HEK293 (cell line): Measurements from ENCODE around the gene G6PD.

Experiments
- BCL6B ChIP-seq: fragments of 450-650 bp; formaldehyde crosslinking; IDR thresholded peaks from 2 replicates; pipeline ENCODE4 v1.5.1; 2017; ENCODE audit warnings: missing biosample characterization, missing genetic modification characterization
- CTCF ChIP-seq: fragments of 450-650 bp; formaldehyde crosslinking; IDR thresholded peaks from 2 replicates; pipeline ENCODE4 v1.5.1; 2016; ENCODE audit warnings: missing biosample characterization, missing genetic modification characterization
- GFI1B ChIP-seq: fragments of 450-650 bp; formaldehyde crosslinking; IDR thresholded peaks from 2 replicates; pipeline ENCODE4 v1.5.1; 2016; ENCODE audit warnings: missing biosample characterization, missing genetic modification characterization
- GLIS2 ChIP-seq: fragments of 450-650 bp; formaldehyde crosslinking; IDR thresholded peaks from 2 replicates; pipeline ENCODE4 v1.5.1; 2016; ENCODE audit warnings: missing biosample characterization, missing genetic modification characterization
- HIC1 ChIP-seq: fragments of 450-650 bp; formaldehyde crosslinking; IDR thresholded peaks from 2 replicates; pipeline ENCODE4 v1.5.1; 2016; ENCODE audit warnings: missing biosample characterization, missing genetic modification characterization
- SCRT2 ChIP-seq: fragments of 450-650 bp; formaldehyde crosslinking; IDR thresholded peaks from 2 replicates; pipeline ENCODE4 v1.5.1; 2016; ENCODE audit warnings: missing biosample characterization, missing genetic modification characterization
- SP3 ChIP-seq: fragments of 450-650 bp; formaldehyde crosslinking; IDR thresholded peaks from 2 replicates; pipeline ENCODE4 v1.5.1; 2016; ENCODE audit warnings: missing biosample characterization, missing genetic modification characterization
- TCF7L2 ChIP-seq: IDR thresholded peaks from 2 replicates; pipeline ENCODE4 v1.6.1; 2011; ENCODE audit warnings: low read depth, mild to moderate bottlenecking, inconsistent platforms, low read length, moderate library complexity, borderline replicate concordance
- ZFHX2 ChIP-seq: fragments of 450-650 bp; formaldehyde crosslinking; conservative IDR thresholded peaks from 2 replicates; pipeline ENCODE4 v1.5.1; 2016; ENCODE audit warnings: missing biosample characterization, missing genetic modification characterization
- ZFP41 ChIP-seq: fragments of 450-650 bp; formaldehyde crosslinking; IDR thresholded peaks from 2 replicates; pipeline ENCODE4 v1.5.1; 2016; ENCODE audit warnings: missing biosample characterization, missing genetic modification characterization, borderline replicate concordance
- ZNF146 ChIP-seq: fragments of 450-650 bp; formaldehyde crosslinking; IDR thresholded peaks from 2 replicates; pipeline ENCODE4 v1.5.1; 2016; ENCODE audit warnings: missing biosample characterization, missing genetic modification characterization
- ZNF148 ChIP-seq: fragments of 450-650 bp; formaldehyde crosslinking; IDR thresholded peaks from 2 replicates; pipeline ENCODE4 v1.5.0; 2017; ENCODE audit warnings: missing biosample characterization, missing genetic modification characterization, borderline replicate concordance
- ZNF174 ChIP-seq: fragments of 450-650 bp; formaldehyde crosslinking; IDR thresholded peaks from 2 replicates; pipeline ENCODE4 v1.5.0; 2017; ENCODE audit warnings: missing biosample characterization, mild to moderate bottlenecking, missing genetic modification characterization
- ZNF248 ChIP-seq: fragments of 450-650 bp; formaldehyde crosslinking; IDR thresholded peaks from 2 replicates; pipeline ENCODE4 v1.5.1; 2017; ENCODE audit warnings: missing biosample characterization, missing genetic modification characterization
- ZNF280D ChIP-seq: fragments of 450-650 bp; formaldehyde crosslinking; IDR thresholded peaks from 2 replicates; pipeline ENCODE4 v1.5.1; 2016; ENCODE audit warnings: missing biosample characterization, missing genetic modification characterization
- ZNF292 ChIP-seq: fragments of 450-650 bp; formaldehyde crosslinking; IDR thresholded peaks from 2 replicates; pipeline ENCODE4 v1.5.1; 2016; ENCODE audit warnings: low read depth, missing biosample characterization, missing genetic modification characterization, borderline replicate concordance
- ZNF335 ChIP-seq: fragments of 450-650 bp; formaldehyde crosslinking; conservative IDR thresholded peaks from 2 replicates; pipeline ENCODE4 v1.5.1; 2016; ENCODE audit warnings: missing biosample characterization, missing genetic modification characterization
- ZNF510 ChIP-seq: fragments of 450-650 bp; formaldehyde crosslinking; IDR thresholded peaks from 2 replicates; pipeline ENCODE4 v1.5.1; 2018; ENCODE audit warnings: mild to moderate bottlenecking, missing genetic modification characterization, missing biosample characterization; ENCODE audit not compliant: insufficient replicate concordance
- ZNF521 ChIP-seq: fragments of 450-650 bp; formaldehyde crosslinking; IDR thresholded peaks from 2 replicates; pipeline ENCODE4 v1.5.1; 2017; ENCODE audit warnings: missing biosample characterization, mild to moderate bottlenecking, missing genetic modification characterization
- ZNF529 ChIP-seq: fragments of 450-650 bp; formaldehyde crosslinking; IDR thresholded peaks from 2 replicates; pipeline ENCODE4 v1.5.1; 2017; ENCODE audit warnings: missing genetic modification characterization, missing biosample characterization; ENCODE audit not compliant: insufficient replicate concordance
- ZNF530 ChIP-seq: fragments of 450-650 bp; formaldehyde crosslinking; IDR thresholded peaks from 2 replicates; pipeline ENCODE4 v1.5.1; 2016; ENCODE audit warnings: low read depth, missing biosample characterization, missing genetic modification characterization
- ZNF580 ChIP-seq: fragments of 450-650 bp; formaldehyde crosslinking; IDR thresholded peaks from 2 replicates; pipeline ENCODE4 v1.5.1; 2016; ENCODE audit warnings: missing biosample characterization, missing genetic modification characterization
- ZNF76 ChIP-seq: fragments of 450-650 bp; formaldehyde crosslinking; IDR thresholded peaks from 2 replicates; pipeline ENCODE4; 2016; ENCODE audit warnings: low read depth, missing biosample characterization, missing genetic modification characterization, borderline replicate concordance
- ZNF768 ChIP-seq: fragments of 450-650 bp; formaldehyde crosslinking; IDR thresholded peaks from 2 replicates; pipeline ENCODE4 v1.5.1; 2018; ENCODE audit warnings: missing biosample characterization, mild to moderate bottlenecking, missing genetic modification characterization
- ZNF792 ChIP-seq: fragments of 450-650 bp; formaldehyde crosslinking; IDR thresholded peaks from 2 replicates; pipeline ENCODE4 v1.5.1; 2016; ENCODE audit warnings: missing biosample characterization, missing genetic modification characterization
- ZSCAN16 ChIP-seq: fragments of 450-650 bp; formaldehyde crosslinking; IDR thresholded peaks from 2 replicates; pipeline ENCODE4 v1.5.1; 2016; ENCODE audit warnings: missing biosample characterization, missing genetic modification characterization
- ZSCAN18 ChIP-seq: fragments of 450-650 bp; formaldehyde crosslinking; IDR thresholded peaks from 2 replicates; pipeline ENCODE4 v1.5.1; 2016; ENCODE audit warnings: missing biosample characterization, missing genetic modification characterization

The G6PD gene

GRCh38 chrX:154515966-154516655 is 30.5 kb downstream of the G6PD start, which contains the start of gene FAM3A (continued):
- no peak for TF ChIP-seq ZNF530 (tag by site-specific recombination)
- TF ChIP-seq ZFHX2 (tag by site-specific recombination) = peak; percentile 67
- TF ChIP-seq ZNF248 (tag by site-specific recombination) = no peak
- no peak for TF ChIP-seq GFI1B (tag by site-specific recombination)
- TF ChIP-seq ZSCAN18 (tag by site-specific recombination) = no peak
- no peak for TF ChIP-seq ZNF292 (tag by site-specific recombination)
- TF ChIP-seq ZNF529 (tag by site-specific recombination) = no peak
- no peak for TF ChIP-seq ZNF148 (tag by site-specific recombination)
- TF ChIP-seq ZNF580 (tag by site-specific recombination) = 0 out of 2 replicates have a peak, but pooled peaks have one; percentile 19
- TF ChIP-seq ZNF768 (tag by site-specific recombination) = no peak
- peak; percentile 78 for TF ChIP-seq ZNF335 (tag by site-specific recombination)
- no peak for TF ChIP-seq CTCF
- TF ChIP-seq GLIS2 (tag by site-specific recombination) = peak; percentile 45
- TF ChIP-seq ZNF521 (tag by site-specific recombination) = no peak
- no peak for TF ChIP-seq BCL6B (tag by site-specific recombination)
- TF ChIP-seq ZSCAN16 (tag by site-specific recombination) = no peak
- TF ChIP-seq ZNF76 (tag by site-specific recombination) = no peak
- no peak for TF ChIP-seq ZNF174 (tag by site-specific recombination)
- no peak for TF ChIP-seq TCF7L2
- TF ChIP-seq ZFP41 = no peak
- TF ChIP-seq SP3 (tag by site-specific recombination) = peak; percentile 87
- TF ChIP-seq ZNF280D = no peak
- TF ChIP-seq HIC1 (tag by site-specific recombination) = 0 out of 2 replicates have a peak, but pooled peaks have one; percentile 6
- TF ChIP-seq ZNF146 = no peak
- TF ChIP-seq ZNF792 (tag by site-specific recombination) = no peak
- no peak for TF ChIP-seq ZNF510
- TF ChIP-seq SCRT2 = no peak
